A549 (cell line): Measurements from ENCODE around the gene FAM174C. TPM values are rescaled to one million over a fixed set of nuclear protein-coding genes. Genes with fewer than 3 reads are reported as not detected.

ENCODE experiments used
- ATAC-seq, 2 experiments: fragments of 200-7000 bp in 1 of 2; fragments of >200 bp in 1 of 2; cut with Nextera tagmentation in 1 of 2; cut with Tn5 transposase in 1 of 2; 3 replicates each; pipeline versions ENCODE4 v1.8.0 to v1.9.1; 2018 to 2020; ENCODE audit warnings: mild to moderate bottlenecking in 1 of 2, moderate library complexity in 1 of 2
- CTCF ChIA-PET: fragments of 300-600 bp; sonication (Branson Sonifier 250); formaldehyde crosslinking; extraction: SDS; loops from one replicate; lab custom pipeline; 2021; ENCODE audit warnings: antibody characterized with exemption, inconsistent platforms; lab: Yijun Ruan, JAX
- POLR2A ChIA-PET: fragments of 350-600 bp; formaldehyde crosslinking; extraction: SDS; loops from one replicate; lab custom pipeline; 2021; ENCODE audit warnings: antibody characterized with exemption, inconsistent platforms; lab: Yijun Ruan, JAX
- DNase-seq, 2 experiments: peaks; one replicate each; pipeline versions ENCODE4 v3.0.0 to v3.0.0-alpha.2; 2011 to 2016; ENCODE audit warnings: low read depth in 1 of 2, low spot score in 1 of 2
- FAIRE-seq: peaks from 2 replicates; lab custom pipeline; 2011; peaks lifted over from hg19 to GRCh38; lab: Jason Lieb, UNC
- H3K27ac ChIP-seq, 2 experiments: fragments of >200 bp; sonication (Bioruptor Twin); formaldehyde crosslinking; 3 replicates each; pipeline ENCODE4 v1.5.1; 2016 to 2017
- H3K4me1 ChIP-seq: fragments of >200 bp; sonication (Bioruptor Twin); formaldehyde crosslinking; 3 replicates; pipeline ENCODE4 v1.6.1; 2016
- H3K4me2 ChIP-seq: fragments of >200 bp; sonication (Bioruptor Twin); formaldehyde crosslinking; 3 replicates; pipeline ENCODE4 v1.6.1; 2016
- H3K4me3 ChIP-seq: fragments of >200 bp; sonication (Bioruptor Twin); formaldehyde crosslinking; 3 replicates; pipeline ENCODE4 v1.5.1; 2016
- H3K9me3 ChIP-seq: fragments of >200 bp; sonication (Bioruptor Twin); formaldehyde crosslinking; 3 replicates; pipeline ENCODE4 v1.6.1; 2016
- BHLHE40 ChIP-seq: IDR thresholded peaks from 2 replicates; pipeline ENCODE4 v1.6.1; 2012; ENCODE audit warnings: low read depth, low read length, inconsistent platforms
- CBX2 ChIP-seq: fragments of 200-600 bp; sonication (generic); IDR thresholded peaks from 2 replicates; pipeline ENCODE4 v1.6.1; 2016; ENCODE audit warnings: low read depth, mild to moderate bottlenecking, borderline replicate concordance
- CBX8 ChIP-seq: fragments of 200-600 bp; sonication (generic); IDR thresholded peaks from 2 replicates; pipeline ENCODE4 v1.6.1; 2016
- CEBPB ChIP-seq, 2 experiments: fragments of >200 bp in 1 of 2; sonication (Bioruptor Twin) in 1 of 2; formaldehyde crosslinking in 1 of 2; IDR thresholded peaks; 2 replicates each; pipeline ENCODE4 v1.6.1; 2012 to 2016
- E2F6 ChIP-seq: IDR thresholded peaks from 2 replicates; pipeline ENCODE4 v1.6.1; 2012; ENCODE audit warnings: low read depth, borderline replicate concordance
- EHF ChIP-seq: fragments of 250-450 bp; sonication (Bioruptor Pico); IDR thresholded peaks from 2 replicates; pipeline ENCODE4 v1.5.0; 2020; ENCODE audit warnings: mild to moderate bottlenecking
- EHMT2 ChIP-seq: fragments of 200-600 bp; sonication (generic); IDR thresholded peaks from 2 replicates; pipeline ENCODE4 v1.6.1; 2016; ENCODE audit warnings: antibody characterized with exemption, low read depth, mild to moderate bottlenecking, moderate library complexity
- FOSL2 ChIP-seq, 2 experiments: fragments of 450-650 bp in 1 of 2; fragments of >200 bp in 1 of 2; sonication (Bioruptor Twin) in 1 of 2; formaldehyde crosslinking; IDR thresholded peaks; 2 replicates each; pipeline versions ENCODE4 v1.5.0 to v1.6.1; 2016 to 2020; ENCODE audit warnings: mild to moderate bottlenecking in 1 of 2, moderate library complexity in 1 of 2
- FOXS1 ChIP-seq: fragments of 250-450 bp; sonication (Bioruptor Pico); IDR thresholded peaks from 2 replicates; pipeline ENCODE4 v1.5.0; 2020; ENCODE audit warnings: mild to moderate bottlenecking, moderate library complexity
- HEYL ChIP-seq: fragments of 250-450 bp; sonication (Bioruptor Pico); IDR thresholded peaks from 2 replicates; pipeline ENCODE4 v1.8.0; 2021; ENCODE audit warnings: mild to moderate bottlenecking, moderate library complexity
- HOXB13 ChIP-seq: fragments of 250-450 bp; sonication (Bioruptor Pico); IDR thresholded peaks from 2 replicates; pipeline ENCODE4 v1.5.0; 2020; ENCODE audit warnings: low read depth, mild to moderate bottlenecking, moderate library complexity
- MYC ChIP-seq: IDR thresholded peaks from 2 replicates; pipeline ENCODE4 v1.6.1; 2012; ENCODE audit warnings: mild to moderate bottlenecking, inconsistent platforms, low read length, improper control_type of control experiment, borderline replicate concordance
- NPAS2 ChIP-seq: fragments of 250-450 bp; sonication (Bioruptor Pico); IDR thresholded peaks from 2 replicates; pipeline ENCODE4 v1.8.0; 2022; ENCODE audit warnings: mild to moderate bottlenecking, moderate library complexity, borderline replicate concordance
- RARB ChIP-seq: fragments of 250-450 bp; sonication (Bioruptor Pico); IDR thresholded peaks from 2 replicates; pipeline ENCODE4 v1.8.0; 2021; ENCODE audit warnings: mild to moderate bottlenecking, moderate library complexity
- RNF2 ChIP-seq: fragments of 200-600 bp; sonication (generic); IDR thresholded peaks from 2 replicates; pipeline ENCODE4 v1.6.1; 2016; ENCODE audit warnings: low read depth, mild to moderate bottlenecking, antibody characterized with exemption, moderate library complexity, borderline replicate concordance
- ZNF302 ChIP-seq: fragments of 250-450 bp; sonication (Bioruptor Pico); IDR thresholded peaks from 2 replicates; pipeline ENCODE4 v1.9.0; 2021; ENCODE audit warnings: inconsistent platforms, mild to moderate bottlenecking, moderate library complexity
- WGBS: methylation state at CpG from one replicate; pipeline ENCODE4 v1.1.6; 2017; ENCODE audit errors: missing lambda C conversion rate; 5-methylcytosine and 5-hydroxymethylcytosine counted together
- polyA plus RNA-seq, 4 experiments: library from polyadenylated mRNA; depleted of rRNA in 3 of 4; stranded (reverse); fragments of >200 nt; fragmentation: RNase III in 1 of 4; extraction: RNeasy Plus Mini Kit Qiagen cat#74134 plus additional on column Dnase treatment in 1 of 4; gene quantifications; 2 replicates in 3 of 4; 3 replicates in 1 of 4; pipeline ENCODE4 v1.2.3, GENCODE V29; 2011 to 2017
- TF ChIP-seq, protein P1 (sequence below): fragments of >200 bp; sonication (Bioruptor Twin); formaldehyde crosslinking; IDR thresholded peaks from 2 replicates; pipeline ENCODE4 v1.6.1; 2016
- TF ChIP-seq, protein P2 (sequence below): fragments of 250-450 bp; sonication (Bioruptor Pico); IDR thresholded peaks from 2 replicates; pipeline ENCODE4 v1.5.0; 2021; ENCODE audit warnings: mild to moderate bottlenecking, moderate library complexity, borderline replicate concordance
- TF ChIP-seq, protein P3 (sequence below): fragments of >200 bp; sonication (Bioruptor Twin); formaldehyde crosslinking; IDR thresholded peaks from 3 replicates; pipeline ENCODE4 v1.5.1; 2016

The FAM174C gene
- polyA plus RNA-seq, 2 of the 4 experiments (the other 2 are of a cell fraction): 24.8 to 37.1 TPM

DNA sequence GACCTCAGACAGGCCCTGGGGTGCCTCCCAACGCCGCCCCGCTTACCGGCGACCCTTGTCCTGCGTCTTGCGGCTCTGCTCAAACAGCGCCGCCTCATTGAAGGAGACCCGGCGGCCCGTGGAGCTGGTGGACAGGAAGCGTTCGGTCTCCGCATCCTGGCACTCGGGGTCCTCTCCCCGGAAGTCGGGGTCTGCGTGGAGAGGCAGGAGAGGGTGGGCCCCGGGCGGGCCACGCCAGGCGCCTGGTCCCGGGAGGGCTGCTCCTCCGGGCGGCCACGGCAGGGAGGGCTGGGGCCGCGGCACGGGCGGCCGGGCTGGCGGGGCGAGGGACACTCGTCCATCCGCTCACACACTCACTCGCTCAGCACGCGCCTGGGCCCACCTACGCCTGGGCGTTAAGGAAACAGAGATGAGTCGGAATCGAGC, 40.4 kb upstream of the FAM174C start:
- no peaks in the 10 kb centered on the region for H3K9me3 ChIP-seq
- CTCF ChIA-PET: interaction anchor here (4.2 kb wide), 1 partner anchor 13 kb away, joined by 26 read pairs; no protein-coding TSS in a partner anchor
- no peak for DNase-seq
- ATAC-seq: no peak
- TF ChIP-seq HOXB13 (CRISPR knock-in tag) (no peak), RNF2 (no peak), E2F6 (no peak), FOXS1 (CRISPR knock-in tag) (no peak), CBX8 (no peak), HEYL (no peak), ZNF302 (CRISPR knock-in tag) (no peak), EHMT2 (no peak), NPAS2 (CRISPR knock-in tag) (no peak)
- TF ChIP-seq, protein P1, sequence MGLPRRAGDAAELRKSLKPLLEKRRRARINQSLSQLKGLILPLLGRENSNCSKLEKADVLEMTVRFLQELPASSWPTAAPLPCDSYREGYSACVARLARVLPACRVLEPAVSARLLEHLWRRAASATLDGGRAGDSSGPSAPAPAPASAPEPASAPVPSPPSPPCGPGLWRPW: no peak
- TF ChIP-seq, protein P2, sequence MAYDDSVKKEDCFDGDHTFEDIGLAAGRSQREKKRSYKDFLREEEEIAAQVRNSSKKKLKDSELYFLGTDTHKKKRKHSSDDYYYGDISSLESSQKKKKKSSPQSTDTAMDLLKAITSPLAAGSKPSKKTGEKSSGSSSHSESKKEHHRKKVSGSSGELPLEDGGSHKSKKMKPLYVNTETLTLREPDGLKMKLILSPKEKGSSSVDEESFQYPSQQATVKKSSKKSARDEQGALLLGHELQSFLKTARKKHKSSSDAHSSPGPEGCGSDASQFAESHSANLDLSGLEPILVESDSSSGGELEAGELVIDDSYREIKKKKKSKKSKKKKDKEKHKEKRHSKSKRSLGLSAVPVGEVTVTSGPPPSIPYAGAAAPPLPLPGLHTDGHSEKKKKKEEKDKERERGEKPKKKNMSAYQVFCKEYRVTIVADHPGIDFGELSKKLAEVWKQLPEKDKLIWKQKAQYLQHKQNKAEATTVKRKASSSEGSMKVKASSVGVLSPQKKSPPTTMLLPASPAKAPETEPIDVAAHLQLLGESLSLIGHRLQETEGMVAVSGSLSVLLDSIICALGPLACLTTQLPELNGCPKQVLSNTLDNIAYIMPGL (CRISPR knock-in tag): no peak
- H3K4me3 ChIP-seq: no peak overlapping the region
- peaks cover 30% of the 10 kb centered on the region for H3K4me1 ChIP-seq
- H3K4me2 ChIP-seq: no peak overlapping the region
- WGBS: over 99% methylated on average over 13 of the region's 43 CpGs
- no peak for FAIRE-seq
- no peak overlapping the region for H3K27ac ChIP-seq
- POLR2A ChIA-PET: no interaction called here

DNA sequence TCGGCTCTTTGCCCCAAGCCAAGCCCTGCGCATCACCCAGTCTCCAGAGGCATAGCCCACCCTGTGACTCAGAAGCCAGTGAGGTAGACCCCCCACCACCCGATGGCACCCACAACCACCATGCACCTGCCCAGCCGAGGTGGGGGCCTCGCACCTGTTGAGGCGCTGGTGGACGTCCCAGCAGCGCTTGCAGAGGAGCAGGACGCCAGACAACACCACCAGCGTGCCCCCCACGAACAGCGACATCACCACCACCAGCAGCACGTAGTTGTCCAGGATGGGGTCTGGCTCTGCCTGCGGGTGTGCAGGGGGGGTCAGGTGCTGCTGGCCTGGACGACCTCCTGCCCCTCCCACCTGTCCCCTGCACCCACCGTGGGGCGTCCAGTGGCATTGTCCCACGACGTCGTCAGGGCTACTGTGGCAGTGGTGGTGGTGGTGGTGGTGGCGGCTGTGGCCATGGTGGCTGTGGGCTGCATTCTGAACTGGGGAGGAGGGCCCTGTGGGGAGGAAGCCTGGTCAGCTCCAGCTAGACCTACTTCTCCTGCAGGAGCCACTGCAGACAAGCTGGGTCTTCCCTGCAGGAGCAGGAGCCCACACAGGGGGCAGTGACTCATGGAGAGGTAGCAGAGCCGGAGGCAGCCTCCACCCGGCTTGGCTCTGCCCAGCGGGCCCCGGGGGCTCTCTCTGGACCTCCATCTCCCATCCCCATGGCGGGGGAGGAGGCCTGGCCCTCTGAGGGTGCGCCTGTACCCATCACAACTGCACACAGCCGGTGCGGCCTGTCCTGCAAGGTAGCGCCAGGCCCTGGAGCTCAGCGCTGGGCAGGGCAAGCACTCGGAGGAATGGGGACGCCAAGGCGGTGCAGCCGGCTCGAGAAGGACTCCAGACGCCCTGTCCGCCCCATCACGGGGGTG, 39.4 kb upstream of the FAM174C start:
- Histone ChIP-seq H3K4me1 (peaks cover 32% of the 10 kb centered on the region), H3K4me2 (peak overlapping the region; percentile 95), H3K27ac (peak overlapping the region in 1 of 2 experiments; percentile 97; a peak in 3 of 6 replicates)
- DNase-seq: no peak
- peak in 1 of 2 experiments; percentile 25; a peak in 3 of 6 replicates for ATAC-seq
- POLR2A ChIA-PET: no interaction called here
- no peak for TF ChIP-seq RARB (CRISPR knock-in tag)
- TF ChIP-seq CBX2: no peak
- TF ChIP-seq, protein P3, sequence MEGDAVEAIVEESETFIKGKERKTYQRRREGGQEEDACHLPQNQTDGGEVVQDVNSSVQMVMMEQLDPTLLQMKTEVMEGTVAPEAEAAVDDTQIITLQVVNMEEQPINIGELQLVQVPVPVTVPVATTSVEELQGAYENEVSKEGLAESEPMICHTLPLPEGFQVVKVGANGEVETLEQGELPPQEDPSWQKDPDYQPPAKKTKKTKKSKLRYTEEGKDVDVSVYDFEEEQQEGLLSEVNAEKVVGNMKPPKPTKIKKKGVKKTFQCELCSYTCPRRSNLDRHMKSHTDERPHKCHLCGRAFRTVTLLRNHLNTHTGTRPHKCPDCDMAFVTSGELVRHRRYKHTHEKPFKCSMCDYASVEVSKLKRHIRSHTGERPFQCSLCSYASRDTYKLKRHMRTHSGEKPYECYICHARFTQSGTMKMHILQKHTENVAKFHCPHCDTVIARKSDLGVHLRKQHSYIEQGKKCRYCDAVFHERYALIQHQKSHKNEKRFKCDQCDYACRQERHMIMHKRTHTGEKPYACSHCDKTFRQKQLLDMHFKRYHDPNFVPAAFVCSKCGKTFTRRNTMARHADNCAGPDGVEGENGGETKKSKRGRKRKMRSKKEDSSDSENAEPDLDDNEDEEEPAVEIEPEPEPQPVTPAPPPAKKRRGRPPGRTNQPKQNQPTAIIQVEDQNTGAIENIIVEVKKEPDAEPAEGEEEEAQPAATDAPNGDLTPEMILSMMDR: no peak
- TF ChIP-seq CBX8: no peak
- TF ChIP-seq CEBPB (IDR thresholded peaks at IDR 0.05): no peak
- no peak for TF ChIP-seq HOXB13 (CRISPR knock-in tag)
- TF ChIP-seq FOSL2 (IDR thresholded peaks at IDR 0.05): no peak
- TF ChIP-seq FOSL2 (CRISPR knock-in tag; IDR thresholded peaks at IDR 0.05): no peak
- TF ChIP-seq BHLHE40: no peak
- TF ChIP-seq E2F6: no peak
- TF ChIP-seq EHF (CRISPR knock-in tag): no peak
- no peak for TF ChIP-seq MYC
- TF ChIP-seq, all 56 proteins: peak for 0
- peak overlapping the region; percentile 63; the same call in 2 of the 3 replicates for H3K4me3 ChIP-seq
- FAIRE-seq: no peak
- CTCF ChIA-PET: interaction anchor here (0.9 to 4.2 kb wide), 5 partner anchors 13 to 122 kb away, joined by 3 to 26 read pairs (median 4); no protein-coding TSS in a partner anchor
- WGBS: 90% methylated on average over 18 of the region's 39 CpGs
- no peaks in the 10 kb centered on the region for H3K9me3 ChIP-seq
